Peyer's patch (tissue), 4 donors: ENCODE results near the gene TARBP1.

ENCODE experiments used
- POLR2A ChIP-seq, 2 donors: fragments of 450-650 bp; IDR thresholded peaks; one replicate each; pipeline ENCODE4 v1.5.1; 2017; ENCODE audit warnings: antibody characterized with exemption in 2 of 2, mild to moderate bottlenecking in 2 of 2, moderate library complexity in 2 of 2
- TF ChIP-seq, protein P1 (sequence below), 6 experiments: fragments of 450-650 bp in 4 of 6; fragments of 200-600 bp in 2 of 6; sonication (generic) in 1 of 6; IDR thresholded peaks; one replicate each; pipeline ENCODE4 v1.5.1; 2017 to 2019; ENCODE audit warnings: antibody characterized with exemption in 6 of 6, mild to moderate bottlenecking in 3 of 6, moderate library complexity in 1 of 6

DNA sequence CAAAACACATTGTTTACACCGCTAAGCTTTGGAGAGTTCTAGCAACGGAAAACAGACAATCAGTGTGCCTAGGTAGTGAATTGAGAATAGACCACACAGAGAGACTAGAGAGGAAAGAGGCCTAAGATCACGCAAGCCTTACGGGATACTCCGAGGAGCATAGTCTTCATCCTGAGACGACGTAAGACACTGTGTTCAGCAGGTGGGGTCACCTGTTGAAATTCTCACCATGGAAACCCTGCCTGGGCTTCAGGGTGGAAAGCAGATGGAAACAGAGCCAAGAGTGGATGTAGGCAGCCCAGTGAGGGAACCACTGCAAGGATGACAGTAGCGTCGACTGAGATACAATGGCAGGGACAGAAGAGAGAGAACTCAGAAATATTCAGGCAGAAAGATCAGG lies 65.5 kb downstream of the TARBP1 start:
- TF ChIP-seq, protein P1, sequence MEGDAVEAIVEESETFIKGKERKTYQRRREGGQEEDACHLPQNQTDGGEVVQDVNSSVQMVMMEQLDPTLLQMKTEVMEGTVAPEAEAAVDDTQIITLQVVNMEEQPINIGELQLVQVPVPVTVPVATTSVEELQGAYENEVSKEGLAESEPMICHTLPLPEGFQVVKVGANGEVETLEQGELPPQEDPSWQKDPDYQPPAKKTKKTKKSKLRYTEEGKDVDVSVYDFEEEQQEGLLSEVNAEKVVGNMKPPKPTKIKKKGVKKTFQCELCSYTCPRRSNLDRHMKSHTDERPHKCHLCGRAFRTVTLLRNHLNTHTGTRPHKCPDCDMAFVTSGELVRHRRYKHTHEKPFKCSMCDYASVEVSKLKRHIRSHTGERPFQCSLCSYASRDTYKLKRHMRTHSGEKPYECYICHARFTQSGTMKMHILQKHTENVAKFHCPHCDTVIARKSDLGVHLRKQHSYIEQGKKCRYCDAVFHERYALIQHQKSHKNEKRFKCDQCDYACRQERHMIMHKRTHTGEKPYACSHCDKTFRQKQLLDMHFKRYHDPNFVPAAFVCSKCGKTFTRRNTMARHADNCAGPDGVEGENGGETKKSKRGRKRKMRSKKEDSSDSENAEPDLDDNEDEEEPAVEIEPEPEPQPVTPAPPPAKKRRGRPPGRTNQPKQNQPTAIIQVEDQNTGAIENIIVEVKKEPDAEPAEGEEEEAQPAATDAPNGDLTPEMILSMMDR (IDR thresholded peaks at IDR 0.05) = no peak
- TF ChIP-seq POLR2A (IDR thresholded peaks at IDR 0.05) = no peak
